Mucosa of gallbladder (tissue), 1 donor: ENCODE data around the gene GFI1B. TPM values are rescaled to one million over a fixed set of nuclear protein-coding genes. Genes with fewer than 3 reads are reported as not detected.
A peak's percentile ranks its signal among the peaks of the same experiment; 100 is the strongest.
"Not testable (repeated sequence)": the region's sequence is repeated elsewhere in the genome, so short reads cannot be mapped to it uniquely, and the experiment has no call there.

Experiments used
- DNase-seq: peaks from one replicate; pipeline ENCODE4 v3.0.0-alpha.2; 2020; ENCODE audit warnings: low spot score
- total RNA-seq: library from RNA; stranded (reverse); gene quantifications from one replicate; pipeline ENCODE4 v1.2.1, GENCODE V29; 2021
- donor health status: DM: no; HTN: no; CAD: no.

Gene GFI1B
- total RNA-seq, 1 donor from 2014 or later = 1.3 TPM

GRCh38 chr9:132990781-132991180 is 12.3 kb downstream of the GFI1B start:
- no peak for DNase-seq

- DNase-seq = no peak
Observed at GRCh38 chr9:132991351-132992300, 13.1 kb downstream of the GFI1B start.

DNA sequence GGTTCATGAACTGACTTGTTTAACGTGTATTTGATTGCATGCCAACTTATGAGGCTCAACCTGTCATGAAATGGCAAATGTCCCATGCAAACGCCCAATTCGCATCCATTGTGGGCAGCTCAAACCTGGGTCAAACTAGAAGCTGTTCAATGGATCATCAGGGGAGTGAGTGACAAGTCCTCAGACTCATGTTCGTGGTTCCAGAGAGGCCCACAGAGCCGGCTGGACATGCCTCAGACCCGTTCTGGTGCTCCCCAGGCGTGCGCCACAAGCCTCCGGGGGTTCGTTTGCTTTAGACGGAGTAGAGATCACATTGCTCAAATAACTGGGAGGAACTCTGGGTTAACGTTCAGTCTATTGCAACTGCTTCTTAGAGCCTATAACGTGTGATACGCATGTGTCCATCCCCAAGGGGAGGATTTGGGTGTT is 15.0 kb downstream of the GFI1B start:
- DNase-seq = no peak

- peak; percentile 25 for DNase-seq
Observed at GRCh38 chr9:132994410-132995120, 16.1 kb downstream of the GFI1B start.

- DNase-seq = no peak
Observed at GRCh38 chr9:132995121-132995420, 16.6 kb downstream of the GFI1B start.

- no peak for DNase-seq
Observed at GRCh38 chr9:132995879-132996278, 17.4 kb downstream of the GFI1B start.

GRCh38 chr9:132996526-132996925 is 18.0 kb downstream of the GFI1B start:
- no peak for DNase-seq

DNA sequence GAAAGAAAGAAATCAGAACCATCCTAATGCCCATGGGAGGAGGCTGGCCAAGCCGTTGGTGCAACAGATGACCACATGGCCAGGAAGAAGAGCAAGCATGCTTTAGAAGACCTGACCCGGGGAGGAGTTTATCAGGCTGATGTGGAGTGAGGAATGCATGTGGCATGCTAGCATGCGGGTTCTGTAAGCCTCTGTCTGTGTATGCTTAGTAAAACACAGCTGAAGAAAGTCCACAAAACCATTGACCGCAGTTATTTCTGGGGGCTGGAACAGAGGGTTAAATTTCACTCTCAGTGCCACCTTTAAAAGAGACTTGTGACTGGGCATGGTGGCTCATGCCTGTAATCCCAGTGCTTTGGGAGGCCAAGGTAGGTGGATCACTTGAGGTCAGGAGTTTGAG is 19.1 kb downstream of the GFI1B start:
- no peak for DNase-seq

GRCh38 chr9:132998221-132998620 is 19.7 kb downstream of the GFI1B start:
- DNase-seq = not testable (repeated sequence)

DNA sequence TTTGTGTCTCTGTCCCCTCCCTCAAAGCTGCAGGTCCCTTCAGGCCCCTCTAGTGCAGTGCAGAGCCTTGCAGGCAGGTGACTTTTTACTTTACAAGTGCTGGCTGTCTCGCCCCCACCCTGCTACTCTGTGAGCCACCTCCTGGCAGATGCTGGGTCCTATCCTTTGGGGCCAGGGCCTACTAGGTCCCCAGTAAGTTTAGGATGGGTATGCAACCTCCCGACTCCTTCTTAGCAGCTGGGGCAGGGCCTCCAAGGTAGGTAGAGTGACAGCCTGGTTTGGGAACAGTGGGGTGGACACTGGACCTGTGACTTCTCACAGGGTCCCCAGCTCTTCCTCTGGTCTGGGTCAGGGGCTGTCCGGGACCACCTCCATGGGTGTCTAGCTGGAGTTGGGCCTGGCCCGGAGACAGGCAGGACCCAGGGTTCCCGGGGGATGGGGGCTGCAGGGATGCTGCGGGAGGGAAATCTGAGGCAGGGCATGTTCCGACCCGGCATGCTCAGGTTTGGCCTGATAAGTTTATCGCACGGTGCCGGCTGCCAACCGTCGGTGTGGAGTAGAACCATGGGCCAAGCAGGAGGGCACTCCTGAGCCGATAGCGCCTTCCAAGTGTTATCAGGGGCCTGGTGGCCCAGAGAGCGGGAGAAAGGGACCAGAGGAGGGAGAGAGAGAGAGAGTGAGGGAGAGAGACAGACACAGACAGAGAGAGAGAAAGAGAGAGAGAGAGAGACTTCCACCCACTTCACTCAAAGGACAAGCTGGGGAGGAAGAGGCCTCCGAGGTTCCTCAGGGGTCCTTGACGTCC is 20.5 kb downstream of the GFI1B start:
- DNase-seq = no peak

DNA sequence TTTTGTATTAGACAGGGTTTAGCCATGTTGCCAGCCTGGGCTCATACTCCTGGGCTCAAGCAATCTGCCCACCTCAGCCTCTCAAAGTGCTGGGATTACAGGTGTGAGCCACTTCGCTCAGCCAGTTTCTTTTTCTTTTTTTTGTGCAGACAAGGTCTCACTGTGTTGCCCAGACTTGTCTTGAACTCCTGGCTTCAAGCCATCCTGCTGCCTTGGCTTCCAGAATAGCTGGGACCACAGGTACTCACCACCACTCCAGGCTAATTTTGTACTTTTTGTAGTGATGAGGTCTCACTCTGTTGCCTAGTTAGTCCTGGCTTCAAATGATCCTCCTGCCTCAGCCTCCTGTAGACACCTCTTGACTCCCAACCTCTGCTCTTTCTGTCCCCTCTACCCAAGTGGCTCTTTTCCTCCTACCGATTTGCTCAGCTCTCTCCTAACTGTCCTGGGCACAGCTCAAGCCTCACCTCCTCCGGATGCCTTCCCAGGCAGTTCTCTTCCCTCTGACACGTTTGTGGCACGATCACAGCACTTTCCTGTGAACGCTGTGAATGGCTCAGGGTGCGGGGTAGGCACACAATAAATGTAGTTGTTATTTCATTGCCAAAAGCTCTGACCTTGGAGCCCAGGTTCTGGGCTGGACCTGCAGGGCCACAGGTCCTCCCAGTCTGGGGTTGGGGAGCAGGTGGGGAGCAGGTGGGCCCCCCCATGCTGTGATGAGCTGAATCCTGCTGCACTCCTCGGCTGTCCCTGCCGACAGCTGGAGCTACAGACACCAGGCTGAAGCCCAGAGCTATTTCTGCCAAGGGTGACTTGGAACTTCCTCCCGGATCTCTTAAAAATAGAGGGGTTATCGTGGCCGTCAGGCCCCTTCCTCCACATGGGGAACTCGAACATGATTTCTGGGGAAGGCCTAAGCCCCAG is 23.9 kb downstream of the GFI1B start:
- no peak for DNase-seq

- no peak for DNase-seq
Observed at GRCh38 chr9:133003071-133003461, 24.6 kb downstream of the GFI1B start.

GRCh38 chr9:133003671-133004090 is 25.2 kb downstream of the GFI1B start:
- no peak for DNase-seq

- DNase-seq = no peak
Observed at GRCh38 chr9:133004091-133004998, 25.9 kb downstream of the GFI1B start.

DNA sequence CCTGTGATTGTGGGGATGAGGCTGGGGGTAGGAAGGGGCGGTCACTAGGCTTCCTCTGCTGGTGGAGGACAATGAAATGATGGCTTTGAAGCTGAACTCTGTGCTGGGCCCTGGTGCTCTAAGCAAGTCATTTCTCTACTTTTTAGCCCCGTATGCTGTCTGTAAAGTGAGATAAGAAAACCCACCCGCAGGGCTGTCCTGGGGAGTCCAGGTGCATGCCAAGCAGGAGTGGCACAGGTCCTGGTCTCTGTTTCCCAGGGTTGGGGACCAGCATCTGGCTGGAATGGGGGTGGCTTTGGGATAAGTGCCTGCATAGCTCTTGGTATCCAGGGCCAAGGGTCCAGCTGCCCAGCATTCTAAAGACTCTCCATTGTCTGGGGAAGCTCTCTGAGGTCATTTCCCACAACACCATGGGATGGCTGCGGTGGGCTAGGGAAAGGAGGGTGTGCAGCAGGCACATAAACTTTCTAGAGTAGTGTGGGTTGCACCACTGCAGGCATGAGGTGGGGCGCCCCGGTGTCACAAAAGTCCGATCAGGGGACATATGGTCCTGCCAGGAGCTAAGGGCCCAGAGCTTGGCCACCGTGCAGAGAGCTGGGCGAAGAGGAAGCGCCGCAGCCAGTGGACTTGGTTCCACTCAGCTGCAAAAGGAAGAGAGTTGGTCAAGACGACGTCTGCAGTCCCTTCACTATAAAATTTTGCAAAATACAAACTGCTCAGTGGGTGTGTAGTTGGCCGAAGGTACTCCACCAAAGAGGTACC is 26.7 kb downstream of the GFI1B start:
- no peak for DNase-seq

GRCh38 chr9:133005957-133006356 is 27.5 kb downstream of the GFI1B start:
- DNase-seq = no peak

DNA sequence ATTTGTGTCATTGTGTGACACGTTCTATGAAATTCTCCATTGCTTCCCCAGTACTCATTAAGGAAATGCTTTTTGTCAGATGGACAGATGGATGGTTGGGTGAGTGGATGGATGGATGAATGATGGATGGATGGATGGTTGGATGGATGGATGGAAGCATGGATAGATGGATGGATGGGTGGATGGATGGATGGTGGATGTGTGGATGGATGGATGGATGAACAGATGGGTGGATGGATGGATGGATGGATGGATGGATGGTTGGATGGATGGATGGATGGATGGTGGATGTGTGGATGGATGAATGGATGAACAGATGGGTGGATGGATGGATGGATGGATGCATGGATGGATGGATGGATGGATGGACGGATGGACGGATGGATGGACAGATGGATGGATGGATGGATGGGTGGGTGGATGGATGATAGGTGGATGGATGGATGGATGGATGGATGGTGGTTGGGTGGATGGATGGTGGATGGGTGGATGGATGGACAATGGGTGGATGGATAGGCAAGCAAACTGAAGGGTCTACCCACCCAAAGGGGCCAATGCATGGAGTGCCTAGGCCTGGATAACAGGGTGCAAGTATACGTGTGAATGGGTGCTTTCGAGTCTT is 28.3 kb downstream of the GFI1B start:
- DNase-seq = no peak

- DNase-seq = no peak
Observed at GRCh38 chr9:133008406-133008805, 29.9 kb downstream of the GFI1B start.

DNA sequence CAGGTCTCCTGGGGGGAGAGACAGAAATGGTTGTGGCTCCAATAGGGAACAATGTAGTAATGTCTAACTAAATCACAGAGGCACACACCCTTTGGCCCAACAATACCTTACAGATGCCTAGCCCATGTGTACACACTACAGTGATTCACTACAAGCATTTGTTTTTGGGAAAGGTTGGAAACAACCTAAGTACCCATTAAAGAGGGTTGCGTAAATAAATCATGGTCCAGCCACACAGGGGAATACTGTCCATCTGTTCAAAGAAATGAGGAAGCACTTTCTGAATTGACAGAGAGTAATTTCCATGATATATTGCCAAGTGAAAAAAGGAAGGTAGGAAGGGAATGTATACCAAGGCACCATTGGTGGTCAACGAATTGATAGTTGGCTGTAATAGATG is 30.3 kb downstream of the GFI1B start:
- DNase-seq = no peak
